Dendritic cell treated with granulocyte-macrophage colony-stimulating factor and Interleukin-4, amounts not matched to agents 40 ng/mL and 50 ng/mL, for 4 days (primary cell): ENCODE data around the gene THBS1.
A peak's percentile ranks its signal among the peaks of the same experiment; 100 is the strongest.

Experiments
- H3K27ac Mint-ChIP-seq: one replicate; pipeline ENCODE4 v1.8.0; 2022; ENCODE audit warnings: mild to moderate bottlenecking, mixed read lengths
- H3K27me3 Mint-ChIP-seq: one replicate; pipeline ENCODE4 v1.8.0; 2022; ENCODE audit warnings: mild to moderate bottlenecking, mixed read lengths
- H3K36me3 Mint-ChIP-seq: one replicate; pipeline ENCODE4 v1.8.0; 2022; ENCODE audit warnings: low read depth, mixed read lengths
- H3K4me1 Mint-ChIP-seq: one replicate; pipeline ENCODE4 v1.8.0; 2022; ENCODE audit warnings: low read depth, mixed read lengths
- H3K4me3 Mint-ChIP-seq: one replicate; pipeline ENCODE4 v1.8.0; 2022; ENCODE audit warnings: mild to moderate bottlenecking, moderate library complexity, mixed read lengths
- H3K9me3 Mint-ChIP-seq: one replicate; pipeline ENCODE4 v1.8.0; 2022; ENCODE audit warnings: mixed read lengths
- intact Hi-C: fragments of 100-400 bp; cut with micrococcal nuclease; formaldehyde crosslinking; loops from one replicate; pipeline ENCODE4 v1.15.0; 2022

The THBS1 gene

GRCh38 chr15:39554746-39555387, 26.0 kb upstream of the THBS1 start:
- intact Hi-C loops, result no loop called here
- no peak overlapping the region for H3K27ac Mint-ChIP-seq
- no peaks in the 10 kb centered on the region for H3K36me3 Mint-ChIP-seq
- H3K4me3 Mint-ChIP-seq, result no peak overlapping the region
- peaks cover 8% of the 10 kb centered on the region for H3K4me1 Mint-ChIP-seq
- peaks cover 11% of the 10 kb centered on the region for H3K27me3 Mint-ChIP-seq
- no peaks in the 10 kb centered on the region for H3K9me3 Mint-ChIP-seq

DNA sequence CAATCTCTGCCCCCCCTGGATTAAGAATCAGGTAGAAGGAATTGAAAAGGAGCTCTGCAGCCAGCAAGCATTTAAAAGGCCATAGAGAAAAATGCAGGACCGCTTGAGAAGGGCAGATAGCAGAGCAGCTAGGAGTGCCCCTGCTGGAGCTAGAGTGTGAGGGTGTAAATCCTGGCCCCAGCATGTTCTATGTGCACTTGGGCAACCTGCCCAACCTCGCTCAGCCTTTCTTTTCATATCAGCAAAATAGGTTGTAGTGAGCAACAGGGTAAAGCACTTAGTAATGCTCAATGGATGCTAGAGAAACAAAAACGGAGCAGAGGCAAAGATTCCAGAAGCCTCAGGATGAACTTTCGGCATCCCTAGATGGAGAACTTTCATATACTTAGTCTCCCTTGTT, 25.0 kb upstream of the THBS1 start:
- no peaks in the 10 kb centered on the region for H3K36me3 Mint-ChIP-seq

GRCh38 chr15:39556461-39556860, 24.4 kb upstream of the THBS1 start:
- H3K4me3 Mint-ChIP-seq, result no peak overlapping the region
- intact Hi-C loops, result no loop called here
- peaks cover 8% of the 10 kb centered on the region for H3K4me1 Mint-ChIP-seq
- no peak overlapping the region for H3K27ac Mint-ChIP-seq
- H3K9me3 Mint-ChIP-seq, result no peaks in the 10 kb centered on the region
- no peaks in the 10 kb centered on the region for H3K36me3 Mint-ChIP-seq
- H3K27me3 Mint-ChIP-seq, result peaks cover 8% of the 10 kb centered on the region

More for the DNA sequence above, 25.0 kb upstream of the THBS1 start:
- Mint-ChIP-seq H3K4me1 (peaks cover 8% of the 10 kb centered on the region), H3K27ac (no peak overlapping the region), H3K9me3 (no peaks in the 10 kb centered on the region), H3K4me3 (no peak overlapping the region), H3K27me3 (peaks cover 11% of the 10 kb centered on the region)
- intact Hi-C loops, result no loop called here

DNA sequence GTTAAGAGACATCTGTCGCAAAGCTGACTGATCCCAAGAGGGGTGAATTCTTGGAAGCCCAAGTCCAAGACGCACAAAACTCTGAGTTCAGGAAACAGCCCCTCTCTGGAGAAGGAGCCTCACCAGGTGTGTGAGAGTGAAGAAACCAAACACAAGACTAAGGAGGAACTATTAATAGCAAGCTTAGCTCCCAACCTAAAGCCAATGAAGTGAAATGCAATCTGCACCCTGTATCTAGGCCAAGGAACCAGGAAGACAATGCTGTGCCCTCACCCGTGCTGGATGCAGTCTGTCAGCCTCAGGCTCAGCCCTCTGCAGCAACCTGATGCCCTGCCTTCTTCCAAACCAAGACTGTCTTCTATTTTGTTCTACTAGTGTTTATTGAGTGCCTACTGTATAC, 22.5 kb upstream of the THBS1 start:
- Mint-ChIP-seq H3K27me3 (peaks cover 8% of the 10 kb centered on the region), H3K4me3 (no peak overlapping the region), H3K4me1 (no peaks in the 10 kb centered on the region), H3K9me3 (no peaks in the 10 kb centered on the region), H3K27ac (no peak overlapping the region), H3K36me3 (no peaks in the 10 kb centered on the region)
- intact Hi-C loops, result no loop called here

DNA sequence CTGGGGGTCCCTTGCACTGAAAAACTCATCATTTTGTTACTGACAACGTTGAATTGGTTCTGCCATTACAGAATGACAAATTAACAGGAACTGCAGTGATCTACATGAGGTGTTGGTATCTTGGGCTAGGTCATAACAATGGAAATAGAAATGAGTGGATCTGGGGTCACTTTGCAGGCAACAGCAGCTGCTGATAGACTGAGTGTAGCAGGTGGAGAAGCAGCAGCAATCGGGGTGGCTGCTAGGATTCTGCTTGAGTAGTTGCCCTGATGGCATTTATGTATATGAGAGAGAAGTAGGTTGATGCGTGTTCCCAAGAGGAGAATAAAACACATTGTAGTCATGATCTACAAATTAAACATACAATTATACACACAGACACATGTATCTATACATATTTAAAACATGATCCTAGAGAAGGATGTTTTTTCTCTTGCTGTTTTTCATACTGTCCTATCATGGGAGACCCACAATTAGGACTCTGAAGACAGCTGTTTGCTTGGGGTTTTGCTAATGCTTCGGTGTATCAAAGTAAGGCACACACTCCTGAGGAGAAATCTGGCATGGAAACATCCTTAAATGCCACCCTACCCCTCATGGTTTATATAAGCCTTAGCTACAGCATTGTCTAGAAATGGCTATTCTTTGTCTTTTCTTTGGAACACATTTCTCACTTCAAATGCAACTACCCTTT, 15.8 kb upstream of the THBS1 start:
- Mint-ChIP-seq H3K36me3 (no peaks in the 10 kb centered on the region), H3K9me3 (no peaks in the 10 kb centered on the region), H3K4me3 (no peak overlapping the region), H3K27me3 (peaks cover 10% of the 10 kb centered on the region), H3K27ac (no peak overlapping the region), H3K4me1 (no peaks in the 10 kb centered on the region)
- intact Hi-C loops, result no loop called here

DNA sequence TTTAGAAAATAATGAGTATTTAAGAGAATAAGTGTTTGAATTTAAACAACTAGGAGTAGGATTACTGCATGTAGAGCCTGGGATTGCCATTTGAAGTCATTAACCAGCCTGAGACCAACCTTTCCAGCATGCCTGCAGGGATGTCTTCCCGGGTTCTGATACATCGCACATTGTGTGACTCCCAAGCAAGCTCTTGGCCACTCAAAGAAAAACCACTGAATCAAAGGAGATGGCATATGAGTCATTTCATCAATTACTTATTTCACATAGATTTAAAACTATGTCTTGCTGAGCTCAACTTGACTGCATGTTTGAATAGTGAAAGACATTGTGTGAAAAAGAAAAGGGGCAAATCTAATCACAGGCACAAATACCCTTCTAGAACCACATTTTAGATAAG, 15.0 kb upstream of the THBS1 start:
- no peak overlapping the region for H3K4me3 Mint-ChIP-seq
- no peaks in the 10 kb centered on the region for H3K9me3 Mint-ChIP-seq
- H3K4me1 Mint-ChIP-seq, result no peaks in the 10 kb centered on the region
- peaks cover 12% of the 10 kb centered on the region for H3K27me3 Mint-ChIP-seq
- intact Hi-C loops, result no loop called here
- H3K36me3 Mint-ChIP-seq, result no peaks in the 10 kb centered on the region
- no peak overlapping the region for H3K27ac Mint-ChIP-seq

DNA sequence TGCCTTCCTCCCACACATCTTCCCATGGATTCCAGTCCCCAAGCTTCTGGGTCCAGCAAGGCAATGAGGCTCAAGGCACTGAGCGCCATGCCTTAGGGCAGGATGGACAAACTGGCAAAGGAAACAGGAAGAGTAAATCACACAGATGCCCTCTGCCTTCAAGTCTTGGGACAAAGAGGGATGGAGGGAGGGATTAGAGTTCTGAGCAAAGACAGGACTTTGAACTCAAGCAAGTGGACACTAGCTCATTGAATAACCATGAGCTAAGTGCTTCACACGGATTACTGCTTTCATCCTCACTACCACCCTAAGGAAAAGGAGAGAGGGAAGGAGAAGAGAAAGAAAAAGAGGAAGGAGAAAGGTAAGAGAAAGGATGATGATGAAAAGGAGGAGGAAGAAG, 7.6 kb upstream of the THBS1 start:
- H3K9me3 Mint-ChIP-seq, result no peaks in the 10 kb centered on the region
- H3K27ac Mint-ChIP-seq, result no peak overlapping the region
- no peaks in the 10 kb centered on the region for H3K36me3 Mint-ChIP-seq
- peaks cover 7% of the 10 kb centered on the region for H3K4me1 Mint-ChIP-seq
- intact Hi-C loops, result no loop called here
- H3K4me3 Mint-ChIP-seq, result no peak overlapping the region
- peaks cover 19% of the 10 kb centered on the region for H3K27me3 Mint-ChIP-seq

DNA sequence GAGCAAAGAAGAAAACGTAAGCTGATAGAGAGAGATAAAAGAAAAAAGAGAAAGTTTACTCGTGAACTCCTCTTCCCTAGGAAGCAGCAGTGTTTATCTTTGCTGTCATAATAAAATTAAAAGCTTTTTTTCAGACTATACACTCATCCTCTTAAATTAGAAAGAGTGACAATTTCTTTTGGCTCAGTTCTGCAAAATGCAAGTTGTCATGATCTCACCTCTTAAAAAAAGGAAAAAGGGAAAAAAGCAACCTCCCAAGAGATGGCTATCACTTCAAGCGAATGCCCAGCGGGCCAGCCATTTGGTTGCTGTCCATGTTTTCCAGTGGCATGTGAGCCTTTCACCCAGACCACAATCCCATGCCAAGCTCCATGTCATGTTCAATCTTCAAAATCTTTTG, 7.0 kb upstream of the THBS1 start:
- peaks cover 7% of the 10 kb centered on the region for H3K4me1 Mint-ChIP-seq
- H3K27me3 Mint-ChIP-seq, result peaks cover 19% of the 10 kb centered on the region
- no peaks in the 10 kb centered on the region for H3K9me3 Mint-ChIP-seq
- H3K36me3 Mint-ChIP-seq, result no peaks in the 10 kb centered on the region
- intact Hi-C loops, result no loop called here
- H3K4me3 Mint-ChIP-seq, result no peak overlapping the region
- H3K27ac Mint-ChIP-seq, result no peak overlapping the region

GRCh38 chr15:39574427-39574826, 6.5 kb upstream of the THBS1 start:
- no peaks in the 10 kb centered on the region for H3K36me3 Mint-ChIP-seq
- H3K27me3 Mint-ChIP-seq, result peaks cover 22% of the 10 kb centered on the region
- no peaks in the 10 kb centered on the region for H3K9me3 Mint-ChIP-seq
- H3K4me1 Mint-ChIP-seq, result peaks cover 7% of the 10 kb centered on the region
- no peak overlapping the region for H3K4me3 Mint-ChIP-seq
- intact Hi-C loops, result no loop called here
- H3K27ac Mint-ChIP-seq, result no peak overlapping the region

DNA sequence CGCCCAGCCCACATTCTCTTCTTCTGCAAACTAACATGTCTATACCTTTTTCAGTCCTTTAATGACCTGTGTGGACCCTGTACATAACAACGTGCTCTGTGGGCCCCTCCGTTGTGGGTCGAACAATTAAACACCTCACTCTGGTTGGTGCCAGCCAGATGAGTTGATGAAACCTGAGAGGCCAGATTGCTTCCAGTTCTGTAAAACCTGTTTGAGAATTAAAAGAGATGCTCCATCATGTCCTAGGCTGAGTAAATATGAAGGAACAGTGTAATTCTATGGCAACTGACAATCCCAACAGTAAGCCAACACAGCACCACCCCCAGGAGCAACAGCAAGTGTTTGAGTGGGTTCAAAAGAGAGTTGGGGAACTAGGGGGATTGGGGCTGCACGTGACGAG, 5.7 kb upstream of the THBS1 start:
- Mint-ChIP-seq H3K27me3 (peaks cover 21% of the 10 kb centered on the region), H3K4me3 (no peak overlapping the region), H3K4me1 (peaks cover 13% of the 10 kb centered on the region), H3K36me3 (no peaks in the 10 kb centered on the region), H3K27ac (no peak overlapping the region), H3K9me3 (no peaks in the 10 kb centered on the region)
- intact Hi-C loops, result loop anchor here (5.0 kb wide), 1 partner anchor 868 kb away; no protein-coding TSS in a partner anchor

DNA sequence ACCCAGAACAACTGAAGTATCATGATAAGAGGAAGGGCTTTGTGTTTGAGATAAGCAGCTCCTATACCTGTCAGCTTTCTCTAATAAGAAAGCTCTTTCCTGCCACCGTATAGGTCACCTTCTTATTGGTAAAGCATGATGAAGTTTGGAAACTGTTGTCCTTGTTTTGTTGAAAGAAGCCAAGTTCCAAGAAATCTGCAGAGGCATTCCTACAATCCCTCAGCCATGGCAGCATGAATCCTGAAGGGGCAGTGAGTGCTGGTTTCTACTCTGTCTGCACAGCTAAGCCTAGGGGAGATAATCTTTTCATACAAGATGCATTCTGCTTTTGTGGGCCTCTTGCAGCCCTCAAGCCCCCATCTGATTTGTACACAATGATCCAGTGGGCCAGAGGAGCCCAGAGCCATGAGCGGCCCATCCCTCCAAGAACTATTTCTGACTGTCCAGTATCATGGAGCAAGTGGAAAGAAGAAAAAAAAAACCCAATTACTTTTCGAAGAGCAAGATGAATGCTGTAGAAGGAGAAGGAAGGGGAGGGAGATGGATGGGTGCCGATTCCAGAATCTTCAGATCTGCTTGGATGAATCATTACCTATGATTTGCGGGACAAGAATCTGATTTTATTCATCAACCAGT, 1.9 kb upstream of the THBS1 start:
- H3K4me1 Mint-ChIP-seq, result peaks cover 23% of the 10 kb centered on the region

DNA sequence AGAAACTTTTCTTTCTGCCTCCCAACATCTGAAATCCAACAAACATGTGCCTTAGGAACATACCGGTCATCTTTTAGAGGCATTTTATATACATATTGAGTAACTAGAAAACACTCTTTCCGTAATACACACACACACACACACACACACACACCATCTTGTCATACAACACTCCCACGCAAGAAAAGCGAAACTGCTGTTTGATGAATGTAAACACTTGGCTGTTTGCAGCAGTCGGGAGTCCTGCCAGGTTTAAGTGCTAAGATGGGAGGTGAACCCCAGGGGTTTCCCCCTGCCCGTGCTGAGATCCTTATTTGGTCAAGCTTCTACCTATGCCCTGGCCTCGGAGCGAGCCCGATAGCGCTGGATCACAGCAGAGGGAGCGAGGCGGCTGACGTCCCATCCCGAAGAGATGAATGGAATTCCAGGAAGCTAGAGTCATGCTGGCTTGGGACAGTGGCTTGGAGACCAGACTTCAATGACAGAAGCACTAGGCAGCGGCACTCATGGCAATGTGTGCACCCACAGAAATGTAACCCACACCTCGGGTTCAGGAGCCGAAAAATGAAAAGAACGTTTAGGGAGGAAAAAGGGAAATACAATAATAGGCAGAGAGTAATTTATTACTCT, 1.3 kb upstream of the THBS1 start:
- H3K4me3 Mint-ChIP-seq, result peak overlapping the region; percentile 49
- H3K36me3 Mint-ChIP-seq, result no peaks in the 10 kb centered on the region
- H3K9me3 Mint-ChIP-seq, result no peaks in the 10 kb centered on the region
- H3K27ac Mint-ChIP-seq, result no peak overlapping the region
- intact Hi-C loops, result loop anchor here (1.0 to 5.0 kb wide), 7 partner anchors 178 to 872 kb away; no protein-coding TSS in a partner anchor
- peaks cover 23% of the 10 kb centered on the region for H3K4me1 Mint-ChIP-seq
- H3K27me3 Mint-ChIP-seq, result peaks cover 43% of the 10 kb centered on the region

More for the DNA sequence above, 1.9 kb upstream of the THBS1 start:
- Mint-ChIP-seq H3K27me3 (peaks cover 42% of the 10 kb centered on the region), H3K36me3 (no peaks in the 10 kb centered on the region), H3K4me3 (no peak overlapping the region), H3K9me3 (no peaks in the 10 kb centered on the region), H3K27ac (no peak overlapping the region)
- intact Hi-C loops, result loop anchor here (5.0 kb wide), 1 partner anchor 872 kb away; no protein-coding TSS in a partner anchor

- H3K27ac Mint-ChIP-seq, result no peak overlapping the region
- H3K9me3 Mint-ChIP-seq, result no peaks in the 10 kb centered on the region
- H3K4me3 Mint-ChIP-seq, result peak overlapping the region; percentile 72
- peaks cover 43% of the 10 kb centered on the region for H3K27me3 Mint-ChIP-seq
- H3K36me3 Mint-ChIP-seq, result no peaks in the 10 kb centered on the region
- H3K4me1 Mint-ChIP-seq, result peaks cover 23% of the 10 kb centered on the region
- intact Hi-C loops, result loop anchor here (1.0 to 5.0 kb wide), 6 partner anchors 177 to 763 kb away; no protein-coding TSS in a partner anchor
These were observed 778 bp upstream of the THBS1 start for GRCh38 chr15:39580117-39580484.

DNA sequence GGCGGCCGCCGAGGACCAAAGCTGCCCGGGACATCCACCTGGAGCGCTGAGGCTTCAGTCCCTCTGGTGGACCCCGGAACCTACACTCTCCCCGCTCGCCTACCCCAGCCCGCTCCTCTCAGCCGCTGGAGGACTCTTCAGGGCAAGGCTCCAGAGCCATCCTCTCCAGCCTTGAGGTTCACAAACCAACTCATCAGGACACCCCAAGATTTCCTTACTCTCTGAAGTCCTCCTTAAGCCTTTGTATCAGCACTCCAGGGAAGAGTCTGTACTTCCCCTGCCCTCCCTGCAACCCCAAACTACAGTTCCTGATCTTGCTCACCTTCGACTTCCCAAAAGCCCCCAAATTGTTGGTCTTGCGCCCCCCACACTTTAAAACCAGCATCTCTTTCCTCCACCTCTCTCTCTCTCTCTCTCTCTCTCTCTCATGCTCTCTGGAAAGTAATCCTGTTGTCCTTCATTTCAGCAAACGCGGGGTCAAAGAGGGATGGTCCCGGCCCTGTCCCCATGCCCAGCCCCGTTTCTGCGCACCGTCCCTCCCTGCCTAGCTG, 438 bp downstream of the THBS1 start:
- no peak overlapping the region for H3K27ac Mint-ChIP-seq
- intact Hi-C loops, result loop anchor here (2.0 to 5.0 kb wide), 3 partner anchors 176 to 765 kb away; no protein-coding TSS in a partner anchor

More for the DNA sequence above, 438 bp downstream of the THBS1 start:
- Mint-ChIP-seq H3K4me1 (peaks cover 23% of the 10 kb centered on the region), H3K27me3 (peaks cover 43% of the 10 kb centered on the region), H3K9me3 (no peaks in the 10 kb centered on the region), H3K36me3 (no peaks in the 10 kb centered on the region), H3K4me3 (peak overlapping the region; percentile 72)
